H1 (cell line): ENCODE measurements around the gene MAP2K2. TPM values are rescaled to one million over a fixed set of nuclear protein-coding genes. Genes with fewer than 3 reads are reported as not detected.

Source experiments
- CTCF ChIA-PET: fragments of 300-600 bp; sonication (Branson Sonifier 250); formaldehyde crosslinking; loops from one replicate; lab custom pipeline; 2021; ENCODE audit not compliant: partially characterized antibody; lab: Charles Lee
- POLR2A ChIA-PET: fragments of 300-600 bp; sonication (Branson Sonifier 250); formaldehyde crosslinking; loops from one replicate; lab custom pipeline; 2021; ENCODE audit warnings: inconsistent platforms; ENCODE audit not compliant: partially characterized antibody; lab: Charles Lee
- DNase-seq, 2 experiments: peaks; one replicate each; pipeline versions ENCODE4 v3.0.0 to v3.0.0-alpha.2; 2010 to 2022; ENCODE audit warnings: low spot score in 2 of 2, low read depth in 1 of 2, mixed read lengths in 1 of 2
- FAIRE-seq: peaks from 2 replicates; lab custom pipeline; 2011; peaks lifted over from hg19 to GRCh38; lab: Jason Lieb, UNC
- H2AFZ ChIP-seq: 2 replicates; pipeline ENCODE4 v1.8.1; 2012; ENCODE audit warnings: low read length, inconsistent platforms
- H2AK5ac ChIP-seq: 2 replicates; pipeline ENCODE4 v1.6.1; 2013; ENCODE audit warnings: low read depth, low read length
- H2BK120ac ChIP-seq: replicated peaks from 2 replicates; pipeline ENCODE3; 2013; ENCODE audit warnings: low read depth, low read length, inconsistent platforms
- H2BK12ac ChIP-seq: 2 replicates; pipeline ENCODE4 v1.6.1; 2013; ENCODE audit warnings: low read depth, low read length
- H2BK15ac ChIP-seq: 2 replicates; pipeline ENCODE4 v1.6.1; 2013; ENCODE audit warnings: low read length
- H2BK20ac ChIP-seq: 2 replicates; pipeline ENCODE4 v1.6.1; 2013; ENCODE audit warnings: low read length
- H2BK5ac ChIP-seq: 2 replicates; pipeline ENCODE4 v1.6.1; 2013; ENCODE audit warnings: low read depth, low read length
- H3K14ac ChIP-seq: 2 replicates; pipeline ENCODE4 v1.6.1; 2013; ENCODE audit warnings: inconsistent platforms; ENCODE audit not compliant: insufficient read length
- H3K18ac ChIP-seq: 2 replicates; pipeline ENCODE4 v1.6.1; 2013; ENCODE audit warnings: low read length; ENCODE audit errors: extremely low read depth
- H3K23ac ChIP-seq: 2 replicates; pipeline ENCODE4 v1.6.1; 2013; ENCODE audit warnings: inconsistent platforms; ENCODE audit not compliant: insufficient read length
- H3K23me2 ChIP-seq: 2 replicates; pipeline ENCODE4 v1.6.1; 2013; ENCODE audit warnings: low read depth, low read length
- H3K27ac ChIP-seq: 2 replicates; pipeline ENCODE4 v1.6.1; 2011; ENCODE audit warnings: low read depth, low read length, inconsistent platforms
- H3K27me3 ChIP-seq, 4 experiments: replicated peaks in 1 of 4; 1 replicate in 1 of 4; 2 replicates in 3 of 4; pipeline versions ENCODE4 v1.6.1 to v1.8.1; 2011 to 2013; ENCODE audit warnings: low read length in 3 of 4, mild to moderate bottlenecking in 3 of 4, inconsistent platforms in 2 of 4, mixed read lengths in 2 of 4, moderate library complexity in 1 of 4; ENCODE audit not compliant: control insufficient read depth in 3 of 4, insufficient read depth in 3 of 4; ENCODE audit errors: extremely low read depth in 1 of 4
- H3K36me3 ChIP-seq, 4 experiments: 2 replicates each; pipeline versions ENCODE4 v1.6.1 to v1.8.1; 2011 to 2013; ENCODE audit warnings: mild to moderate bottlenecking in 4 of 4, low read length in 3 of 4, moderate library complexity in 2 of 4, control low read depth in 1 of 4, inconsistent platforms in 1 of 4; ENCODE audit not compliant: insufficient read depth in 4 of 4, control insufficient read depth in 2 of 4
- H3K4ac ChIP-seq: replicated peaks from 2 replicates; pipeline ENCODE3; 2013; ENCODE audit warnings: low read length, low read depth, mixed read lengths, inconsistent platforms; ENCODE audit not compliant: insufficient read length
- H3K4me1 ChIP-seq, 4 experiments: replicated peaks in 1 of 4; 1 replicate in 1 of 4; 2 replicates in 3 of 4; pipeline versions ENCODE4 v1.6.1 to v1.8.1; 2011 to 2013; ENCODE audit warnings: low read length in 3 of 4, inconsistent platforms in 2 of 4, mixed read lengths in 1 of 4; ENCODE audit not compliant: insufficient read depth in 4 of 4, control insufficient read depth in 3 of 4
- H3K4me2 ChIP-seq, 2 experiments: 2 replicates each; pipeline versions ENCODE4 v1.6.1 to v1.8.1; 2011 to 2013; ENCODE audit warnings: low read depth in 2 of 2, low read length in 2 of 2, control low read depth in 1 of 2, inconsistent platforms in 1 of 2, mild to moderate bottlenecking in 1 of 2; ENCODE audit not compliant: insufficient read depth in 1 of 2
- H3K4me3 ChIP-seq, 4 experiments: fragments of 200-600, 300-600 bp in 1 of 4; sonication (generic), shearing (Covaris generic), sonication (Bioruptor Twin) in 1 of 4; 2 replicates each; pipeline versions ENCODE4 v1.5.1 to v1.8.1; 2011 to 2016; ENCODE audit warnings: low read length in 4 of 4, low read depth in 3 of 4, control low read depth in 2 of 4, inconsistent platforms in 2 of 4, mild to moderate bottlenecking in 2 of 4, mixed read lengths in 1 of 4, moderate library complexity in 1 of 4; ENCODE audit not compliant: insufficient read depth in 2 of 4; ENCODE audit errors: extremely low read depth in 1 of 4
- H3K56ac ChIP-seq: replicated peaks from 2 replicates; pipeline ENCODE3; 2013; ENCODE audit warnings: low read depth, mild to moderate bottlenecking, mixed read lengths, low read length, inconsistent platforms; ENCODE audit not compliant: insufficient read length
- H3K79me1 ChIP-seq: 2 replicates; pipeline ENCODE4 v1.6.1; 2013; ENCODE audit warnings: low read depth, low read length, control low read depth
- H3K79me2 ChIP-seq, 2 experiments: 2 replicates each; pipeline versions ENCODE4 v1.6.1 to v1.8.1; 2012 to 2013; ENCODE audit warnings: low read length in 2 of 2, mild to moderate bottlenecking in 2 of 2, inconsistent platforms in 1 of 2; ENCODE audit not compliant: insufficient read depth in 2 of 2, control insufficient read depth in 1 of 2
- H3K9ac ChIP-seq, 4 experiments: replicated peaks in 1 of 4; 1 replicate in 1 of 4; 2 replicates in 3 of 4; pipeline versions ENCODE4 v1.6.1 to v1.8.1; 2011 to 2013; ENCODE audit warnings: low read depth in 3 of 4, low read length in 3 of 4, control low read depth in 2 of 4, mild to moderate bottlenecking in 2 of 4, moderate library complexity in 2 of 4, inconsistent platforms in 1 of 4; ENCODE audit errors: extremely low read depth in 1 of 4
- H3K9me3 ChIP-seq, 2 experiments: 2 replicates each; pipeline versions ENCODE4 v1.6.1 to v1.8.1; 2012 to 2013; ENCODE audit warnings: mild to moderate bottlenecking in 2 of 2, moderate library complexity in 2 of 2, control low read depth in 1 of 2, inconsistent platforms in 1 of 2, low read depth in 1 of 2, low read length in 1 of 2, mixed read lengths in 1 of 2; ENCODE audit not compliant: insufficient read depth in 2 of 2
- H4K20me1 ChIP-seq, 2 experiments: replicated peaks in 1 of 2; 2 replicates each; pipeline versions ENCODE3 to v1.8.1; 2011 to 2013; ENCODE audit warnings: inconsistent platforms in 2 of 2, low read length in 2 of 2, mild to moderate bottlenecking in 1 of 2; ENCODE audit not compliant: insufficient read depth in 2 of 2, control insufficient read depth in 1 of 2
- H4K5ac ChIP-seq: 2 replicates; pipeline ENCODE4 v1.6.1; 2013; ENCODE audit warnings: low read length, low read depth, mixed read lengths, inconsistent platforms; ENCODE audit not compliant: insufficient read length
- H4K8ac ChIP-seq: 2 replicates; pipeline ENCODE4 v1.8.0; 2013; ENCODE audit warnings: mild to moderate bottlenecking, moderate library complexity, low read length, inconsistent platforms; ENCODE audit not compliant: insufficient read depth; ENCODE audit errors: extremely low read depth
- H4K91ac ChIP-seq: replicated peaks from 2 replicates; pipeline ENCODE3; 2013; ENCODE audit warnings: low read length, mixed read lengths, inconsistent platforms; ENCODE audit not compliant: insufficient read length
- CBX5 ChIP-seq: fragments of 300-800, 300-1000 bp; sonication (generic); IDR thresholded peaks from 2 replicates; pipeline ENCODE4 v1.7.1; 2016; ENCODE audit warnings: antibody characterized with exemption, low read length, low read depth
- CHD1 ChIP-seq: IDR thresholded peaks from 2 replicates; pipeline ENCODE4 v1.6.1; 2012; ENCODE audit warnings: low read depth, low read length, improper control_type of control experiment
- HDAC2 ChIP-seq, 2 experiments: fragments of 300-600 bp in 1 of 2; sonication (generic) in 1 of 2; IDR thresholded peaks; 2 replicates each; pipeline ENCODE4 v1.6.1; 2011 to 2012; ENCODE audit warnings: low read depth in 2 of 2, low read length in 2 of 2, mild to moderate bottlenecking in 2 of 2, moderate library complexity in 2 of 2, borderline replicate concordance in 1 of 2, inconsistent platforms in 1 of 2
- JUN ChIP-seq: IDR thresholded peaks from 2 replicates; pipeline ENCODE4 v1.6.1; 2011; ENCODE audit warnings: low read depth, mild to moderate bottlenecking, improper control_type of control experiment, low read length
- KDM1A ChIP-seq: fragments of 200-600, 300-600 bp; sonication (generic); IDR thresholded peaks from 2 replicates; pipeline ENCODE4 v1.7.1; 2016; ENCODE audit warnings: mild to moderate bottlenecking, low read length, borderline replicate concordance
- KDM4A ChIP-seq: IDR thresholded peaks from one replicate; pipeline ENCODE4 v1.7.1; 2012; ENCODE audit warnings: low read depth, mild to moderate bottlenecking, moderate library complexity, low read length, inconsistent platforms; ENCODE audit not compliant: severe bottlenecking
- KDM5A ChIP-seq: fragments of 200-600 bp; IDR thresholded peaks from 2 replicates; pipeline ENCODE4 v1.7.1; 2012; ENCODE audit warnings: mild to moderate bottlenecking, low read length, inconsistent platforms, mixed read lengths
- POU5F1 ChIP-seq: IDR thresholded peaks from 2 replicates; pipeline ENCODE4 v1.6.1; 2011; ENCODE audit warnings: low read depth, mild to moderate bottlenecking, low read length, moderate library complexity
- RAD21 ChIP-seq, 2 experiments: IDR thresholded peaks in 1 of 2; conservative IDR thresholded peaks in 1 of 2; 2 replicates each; pipeline ENCODE4 v1.6.1; 2011; ENCODE audit warnings: low read depth in 2 of 2, low read length in 2 of 2, improper control_type of control experiment in 1 of 2, inconsistent platforms in 1 of 2, mild to moderate bottlenecking in 1 of 2, moderate library complexity in 1 of 2
- RBBP5 ChIP-seq: IDR thresholded peaks from 2 replicates; pipeline ENCODE4 v1.7.1; 2012; ENCODE audit warnings: low read depth, mild to moderate bottlenecking, inconsistent platforms, low read length, moderate library complexity, borderline replicate concordance
- SIRT6 ChIP-seq: IDR thresholded peaks from one replicate; pipeline ENCODE4 v1.7.1; 2012; ENCODE audit warnings: low read length, inconsistent platforms
- SIX5 ChIP-seq: IDR thresholded peaks from 2 replicates; pipeline ENCODE4 v1.6.1; 2011; ENCODE audit warnings: mild to moderate bottlenecking, low read depth, low read length
- SP2 ChIP-seq: IDR thresholded peaks from 2 replicates; pipeline ENCODE4 v1.6.1; 2012; ENCODE audit warnings: mild to moderate bottlenecking, low read length, inconsistent platforms
- YY1 ChIP-seq: IDR thresholded peaks from 2 replicates; pipeline ENCODE4 v1.6.1; 2011; ENCODE audit warnings: low read depth, mild to moderate bottlenecking, low read length
- WGBS, 2 experiments: shearing (Covaris generic) in 1 of 2; methylation state at CpG; one replicate each; pipeline versions ENCODE4 v1.1.6 to v1.1.7; 2013 to 2015; ENCODE audit warnings: low lambda C conversion rate in 2 of 2, mixed read lengths in 2 of 2, inconsistent platforms in 1 of 2, low coverage in 1 of 2, missing lambda C conversion rate in 1 of 2; ENCODE audit not compliant: insufficient replicate concordance in 2 of 2, insufficient coverage in 1 of 2, insufficient read length in 1 of 2; ENCODE audit errors: extremely low coverage in 1 of 2, missing lambda C conversion rate in 1 of 2; 5-methylcytosine and 5-hydroxymethylcytosine counted together
- polyA plus RNA-seq, 7 experiments: library from polyadenylated mRNA; depleted of rRNA in 3 of 7; stranded (reverse) in 5 of 7; unstranded in 2 of 7; fragments of >200 nt in 5 of 7; fragments of 200-250 nt in 2 of 7; gene quantifications; 1 replicate in 5 of 7; 2 replicates in 1 of 7; 4 replicates in 1 of 7; pipeline versions ENCODE4 v1.2.1 to v1.2.3, GENCODE V29; 2011 to 2013; ENCODE audit warnings: missing spikeins in 2 of 7, mixed read lengths in 2 of 7
- total RNA-seq: library from RNA; stranded (reverse); fragmentation: NEBNext Ultra II Directional; extraction: Animal tissue kit (Norgen Biotek cat#: 25700); gene quantifications from 2 replicates; pipeline ENCODE4 v1.2.1, GENCODE V29; 2021

Gene MAP2K2
- total and polyA plus RNA-seq, 2 of the 8 experiments (the other 6 are each of a cell fraction or from before 2014, with no cell fraction given), result 111 to 162 TPM

DNA sequence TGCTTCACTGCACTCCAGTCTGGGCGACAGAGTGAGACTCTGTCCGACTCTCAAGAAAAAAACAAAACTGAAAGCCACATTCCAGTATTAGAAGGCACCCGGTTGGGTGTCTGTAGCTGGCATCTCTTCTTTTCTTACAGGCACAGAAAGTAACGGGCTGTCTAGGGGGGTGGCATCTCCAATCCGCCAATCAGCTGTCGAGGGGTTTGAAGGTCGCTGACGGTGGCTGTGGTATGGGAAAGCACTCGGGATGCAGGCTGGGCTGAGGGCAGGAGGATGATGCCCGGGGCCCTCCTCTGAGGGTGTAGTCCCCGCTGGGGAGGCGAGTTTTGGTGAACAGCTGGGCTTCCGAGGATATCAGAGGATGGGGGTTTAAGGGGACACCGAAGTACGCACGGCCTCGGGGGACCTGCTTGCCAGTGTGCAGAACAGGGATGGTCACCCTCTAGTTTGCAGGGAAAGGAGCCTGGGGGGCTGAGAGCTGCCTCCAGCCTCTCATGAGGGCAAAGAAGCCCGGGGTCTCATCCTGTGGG is 30.2 kb downstream of the MAP2K2 start:
- WGBS, 2 experiments, result 95% methylated on average over 18 of the region's 18 CpGs; no CpG with 5 or more reads in 1 of the 2 experiments
- POLR2A ChIA-PET, result interaction anchor here (0.7 to 2.8 kb wide), 3 partner anchors 16 to 335 kb away, joined by 3 to 12 read pairs (median 5); partner anchors contain the start of gene EEF2
- TF ChIP-seq CBX5 (no peak), RBBP5 (no peak), SP2 (no peak), CHD1 (no peak), POU5F1 (no peak), KDM4A (no peak), KDM5A (no peak), SIX5 (no peak), RAD21 (IDR thresholded peaks at IDR 0.05 in 1 of 2, conservative IDR thresholded peaks at IDR 0.05 in 1 of 2; ENCODE audit: low read depth in 2 of 2, low read length in 2 of 2) (no peak), SIRT6 (no peak), YY1 (no peak), HDAC2 (IDR thresholded peaks at IDR 0.05; ENCODE audit: borderline replicate concordance in 1 of 2, low read depth in 2 of 2, low read length in 2 of 2) (no peak), JUN (no peak), KDM1A (no peak)

More for the DNA sequence above, 30.2 kb downstream of the MAP2K2 start:
- Histone ChIP-seq H3K27me3 (no peaks in the 10 kb centered on the region), H2BK15ac (no peak overlapping the region), H3K9ac (no peak overlapping the region), H3K79me2 (no peaks in the 10 kb centered on the region), H3K79me1 (no peaks in the 10 kb centered on the region), H3K23me2 (no peaks in the 10 kb centered on the region), H4K20me1 (peaks cover 4 to 11% of the 10 kb centered on the region in 2 experiments), H3K4me1 (no peaks in the 10 kb centered on the region), H3K4ac (no peak overlapping the region), H2AK5ac (no peak overlapping the region), H3K56ac (no peak overlapping the region), H3K9me3 (no peaks in the 10 kb centered on the region), H2BK120ac (no peak overlapping the region), H4K8ac (no peak overlapping the region), H4K91ac (no peak overlapping the region), H3K14ac (no peak overlapping the region), H2BK12ac (no peak overlapping the region), H3K23ac (no peak overlapping the region), H3K4me2 (no peak overlapping the region), H2BK20ac (no peak overlapping the region), H2AFZ (no peak overlapping the region), H3K18ac (no peak overlapping the region), H3K36me3 (peaks cover 5 to 41% (median 24%) of the 10 kb centered on the region in 4 experiments; a peak in 6 of 8 replicates), H4K5ac (no peak overlapping the region), H2BK5ac (no peak overlapping the region), H3K4me3 (no peak overlapping the region), H3K27ac (no peak overlapping the region)
- FAIRE-seq (no peak), DNase-seq (no peak)
- CTCF ChIA-PET, result interaction anchor here (0.9 to 1.4 kb wide), 3 partner anchors 8 to 66 kb away, joined by 3 to 5 read pairs (median 4); no protein-coding TSS in a partner anchor
